HepG2 (cell line): ENCODE results near the gene ZNF500. TPM values are rescaled to one million over a fixed set of nuclear protein-coding genes. Genes with fewer than 3 reads are reported as not detected.

Experiments used
- ELF1 ChIP-seq: sonication (generic); formaldehyde crosslinking; IDR thresholded peaks from 2 replicates; pipeline ENCODE4 v1.4.0; 2020; ENCODE audit warnings: missing genetic modification reagents
- HNRNPUL1 ChIP-seq: fragments of 200-400 bp; formaldehyde crosslinking; IDR thresholded peaks from 2 replicates; pipeline ENCODE4 v1.6.1; 2017; ENCODE audit warnings: low read depth, mild to moderate bottlenecking, low read length, moderate library complexity
- HOXA7 ChIP-seq: sonication (generic); formaldehyde crosslinking; IDR thresholded peaks from 2 replicates; pipeline ENCODE4 v1.8.1; 2022; ENCODE audit warnings: mild to moderate bottlenecking, missing genetic modification reagents, moderate library complexity
- NAIF1 ChIP-seq: sonication (generic); formaldehyde crosslinking; IDR thresholded peaks from 2 replicates; pipeline ENCODE4 v1.5.0; 2020; ENCODE audit warnings: mild to moderate bottlenecking, missing genetic modification reagents, borderline replicate concordance
- NBN ChIP-seq: fragments of 450-650 bp; conservative IDR thresholded peaks from 2 replicates; pipeline ENCODE4 v1.6.1; 2017
- NFKBIZ ChIP-seq: IDR thresholded peaks from 2 replicates; pipeline ENCODE4 v1.6.1; 2018; ENCODE audit warnings: missing genetic modification reagents, missing compliant biosample characterization
- STAG1 ChIP-seq: sonication (generic); formaldehyde crosslinking; IDR thresholded peaks from 2 replicates; pipeline ENCODE4 v1.4.0; 2020; ENCODE audit warnings: missing genetic modification reagents
- THYN1 ChIP-seq: sonication (generic); formaldehyde crosslinking; IDR thresholded peaks from 2 replicates; pipeline ENCODE4 v1.8.1; 2023; ENCODE audit warnings: low read depth, mild to moderate bottlenecking, moderate library complexity, missing genetic modification reagents, borderline replicate concordance
- ZNF274 ChIP-seq: sonication (generic); formaldehyde crosslinking; IDR thresholded peaks from 2 replicates; pipeline ENCODE4 v1.5.1; 2020; ENCODE audit warnings: mild to moderate bottlenecking, missing genetic modification reagents
- ZNF34 ChIP-seq: sonication (generic); formaldehyde crosslinking; IDR thresholded peaks from 2 replicates; pipeline ENCODE4 v1.4.0; 2020; ENCODE audit warnings: mild to moderate bottlenecking, missing genetic modification reagents, borderline replicate concordance
- ZNF570 ChIP-seq: sonication (generic); formaldehyde crosslinking; IDR thresholded peaks from 2 replicates; pipeline ENCODE4 v1.4.0; 2020; ENCODE audit warnings: mild to moderate bottlenecking, missing genetic modification reagents, borderline replicate concordance
- ZNF816 ChIP-seq: sonication (generic); formaldehyde crosslinking; IDR thresholded peaks from 2 replicates; pipeline ENCODE4 v1.8.0; 2022; ENCODE audit warnings: missing genetic modification reagents, mild to moderate bottlenecking, borderline replicate concordance
- polyA plus RNA-seq, 8 experiments: library from polyadenylated mRNA; depleted of rRNA in 3 of 8; stranded (reverse) in 7 of 8; unstranded in 1 of 8; fragments of >200 nt; fragmentation: Illumina TruSeq in 4 of 8; extraction: Trizol in 4 of 8; gene quantifications; 2 replicates each; pipeline versions ENCODE4 v1.2.1 to v1.2.3, GENCODE V29; 2011 to 2016; ENCODE audit warnings: low read depth in 4 of 8, missing spikeins in 1 of 8, mixed read lengths in 1 of 8; ENCODE audit not compliant: insufficient read depth in 1 of 8
- total RNA-seq, 5 experiments: library from RNA; depleted of rRNA; stranded (reverse); fragments of >200 nt; fragmentation: Illumina TruSeq; extraction: Trizol; gene quantifications; 2 replicates each; pipeline ENCODE4 v1.2.3, GENCODE V29; 2016; ENCODE audit warnings: low read depth in 1 of 5
- TF ChIP-seq, protein P1 (sequence below), 2 experiments: sonication (generic) in 1 of 2; formaldehyde crosslinking in 1 of 2; IDR thresholded peaks; 2 replicates each; pipeline versions ENCODE4 v1.4.0 to v1.6.1; 2018 to 2020; ENCODE audit warnings: missing genetic modification reagents in 2 of 2, borderline replicate concordance in 1 of 2, low read depth in 1 of 2, mild to moderate bottlenecking in 1 of 2, missing biosample characterization in 1 of 2
- TF ChIP-seq, protein P2 (sequence below): IDR thresholded peaks from 2 replicates; pipeline ENCODE4 v1.6.1; 2016
- TF ChIP-seq, protein P3 (sequence below): sonication (generic); formaldehyde crosslinking; IDR thresholded peaks from 2 replicates; pipeline ENCODE4 v1.5.0; 2020; ENCODE audit warnings: mild to moderate bottlenecking, missing genetic modification reagents

The ZNF500 gene
- total and polyA plus RNA-seq, 2 of the 13 experiments (the other 11 are each of a cell fraction or from before 2014, with no cell fraction given) = 6.1 to 12.2 TPM

DNA sequence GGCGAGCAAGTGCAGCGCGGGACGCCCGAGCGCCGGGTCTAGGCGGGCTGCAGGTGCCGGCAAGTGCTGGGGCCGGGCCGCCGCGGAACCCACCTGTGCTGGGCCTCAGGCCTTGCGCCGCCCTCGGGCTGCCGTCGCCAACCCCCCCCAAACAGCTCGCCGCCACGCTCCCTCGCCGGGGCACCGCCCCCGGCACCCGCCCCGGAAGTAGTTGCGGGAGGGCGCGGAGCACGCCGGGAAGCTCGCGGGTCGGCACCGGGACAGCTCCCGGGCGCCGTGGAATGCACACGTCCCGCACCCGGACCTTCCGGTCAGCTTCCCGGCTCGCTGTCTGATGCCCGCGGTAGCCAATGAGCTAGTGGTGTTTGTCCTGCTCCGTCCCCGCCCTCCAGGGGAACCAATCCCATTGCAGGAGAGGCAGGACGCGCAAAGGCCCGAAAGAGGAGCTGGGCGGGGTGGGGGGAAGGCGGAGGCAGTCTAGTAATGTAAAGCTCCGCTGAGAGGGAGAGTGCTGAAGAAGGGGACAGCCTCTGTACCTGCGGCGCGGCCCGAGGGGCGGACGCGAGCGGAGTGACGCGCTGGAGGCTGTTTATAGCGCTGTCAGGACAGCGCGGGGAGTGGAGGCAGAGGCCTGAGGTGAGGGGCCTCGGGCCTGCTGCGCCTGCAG lies 32.8 kb downstream of the ZNF500 start, which contains the start of the genes ANKS3 and DNAAF8 (continued):
- TF ChIP-seq STAG1 (CRISPR knock-in tag) (peak; percentile 31), ZNF34 (no peak), HNRNPUL1 (no peak), NAIF1 (no peak), NFKBIZ (CRISPR knock-in tag) (no peak; the same call in 1 of the 2 replicates), ZNF816 (0 out of 2 replicates have a peak, but pooled peaks have one; percentile 68), ZNF274 (0 out of 2 replicates have a peak, but pooled peaks have one; percentile 13), NBN (no peak), HOXA7 (CRISPR knock-in tag) (no peak), THYN1 (CRISPR knock-in tag) (0 out of 2 replicates have a peak, but pooled peaks have one; percentile 16), ZNF570 (no peak), ELF1 (CRISPR knock-in tag) (peak; percentile 79)
- TF ChIP-seq, protein P1, sequence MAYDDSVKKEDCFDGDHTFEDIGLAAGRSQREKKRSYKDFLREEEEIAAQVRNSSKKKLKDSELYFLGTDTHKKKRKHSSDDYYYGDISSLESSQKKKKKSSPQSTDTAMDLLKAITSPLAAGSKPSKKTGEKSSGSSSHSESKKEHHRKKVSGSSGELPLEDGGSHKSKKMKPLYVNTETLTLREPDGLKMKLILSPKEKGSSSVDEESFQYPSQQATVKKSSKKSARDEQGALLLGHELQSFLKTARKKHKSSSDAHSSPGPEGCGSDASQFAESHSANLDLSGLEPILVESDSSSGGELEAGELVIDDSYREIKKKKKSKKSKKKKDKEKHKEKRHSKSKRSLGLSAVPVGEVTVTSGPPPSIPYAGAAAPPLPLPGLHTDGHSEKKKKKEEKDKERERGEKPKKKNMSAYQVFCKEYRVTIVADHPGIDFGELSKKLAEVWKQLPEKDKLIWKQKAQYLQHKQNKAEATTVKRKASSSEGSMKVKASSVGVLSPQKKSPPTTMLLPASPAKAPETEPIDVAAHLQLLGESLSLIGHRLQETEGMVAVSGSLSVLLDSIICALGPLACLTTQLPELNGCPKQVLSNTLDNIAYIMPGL (CRISPR knock-in tag; IDR thresholded peaks at IDR 0.05; ENCODE audit: borderline replicate concordance in 1 of 2, low read depth in 1 of 2) = peak; percentile 51 to 58; a peak in 1 of 4 replicates
- TF ChIP-seq, protein P2, sequence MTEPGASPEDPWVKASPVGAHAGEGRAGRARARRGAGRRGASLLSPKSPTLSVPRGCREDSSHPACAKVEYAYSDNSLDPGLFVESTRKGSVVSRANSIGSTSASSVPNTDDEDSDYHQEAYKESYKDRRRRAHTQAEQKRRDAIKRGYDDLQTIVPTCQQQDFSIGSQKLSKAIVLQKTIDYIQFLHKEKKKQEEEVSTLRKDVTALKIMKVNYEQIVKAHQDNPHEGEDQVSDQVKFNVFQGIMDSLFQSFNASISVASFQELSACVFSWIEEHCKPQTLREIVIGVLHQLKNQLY (CRISPR knock-in tag) = peak; percentile 33; the same call in 1 of the 2 replicates
- TF ChIP-seq, protein P3, sequence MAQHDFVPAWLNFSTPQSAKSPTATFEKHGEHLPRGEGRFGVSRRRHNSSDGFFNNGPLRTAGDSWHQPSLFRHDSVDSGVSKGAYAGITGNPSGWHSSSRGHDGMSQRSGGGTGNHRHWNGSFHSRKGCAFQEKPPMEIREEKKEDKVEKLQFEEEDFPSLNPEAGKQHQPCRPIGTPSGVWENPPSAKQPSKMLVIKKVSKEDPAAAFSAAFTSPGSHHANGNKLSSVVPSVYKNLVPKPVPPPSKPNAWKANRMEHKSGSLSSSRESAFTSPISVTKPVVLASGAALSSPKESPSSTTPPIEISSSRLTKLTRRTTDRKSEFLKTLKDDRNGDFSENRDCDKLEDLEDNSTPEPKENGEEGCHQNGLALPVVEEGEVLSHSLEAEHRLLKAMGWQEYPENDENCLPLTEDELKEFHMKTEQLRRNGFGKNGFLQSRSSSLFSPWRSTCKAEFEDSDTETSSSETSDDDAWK = no peak
